ENCODE measurements around the gene PLA2G12B. TPM values are rescaled to one million over a fixed set of nuclear protein-coding genes. Genes with fewer than 3 reads are reported as not detected.

PLA2G12B gene
- total RNA-seq, 4 donors from 2014 or later, result not detected

DNA sequence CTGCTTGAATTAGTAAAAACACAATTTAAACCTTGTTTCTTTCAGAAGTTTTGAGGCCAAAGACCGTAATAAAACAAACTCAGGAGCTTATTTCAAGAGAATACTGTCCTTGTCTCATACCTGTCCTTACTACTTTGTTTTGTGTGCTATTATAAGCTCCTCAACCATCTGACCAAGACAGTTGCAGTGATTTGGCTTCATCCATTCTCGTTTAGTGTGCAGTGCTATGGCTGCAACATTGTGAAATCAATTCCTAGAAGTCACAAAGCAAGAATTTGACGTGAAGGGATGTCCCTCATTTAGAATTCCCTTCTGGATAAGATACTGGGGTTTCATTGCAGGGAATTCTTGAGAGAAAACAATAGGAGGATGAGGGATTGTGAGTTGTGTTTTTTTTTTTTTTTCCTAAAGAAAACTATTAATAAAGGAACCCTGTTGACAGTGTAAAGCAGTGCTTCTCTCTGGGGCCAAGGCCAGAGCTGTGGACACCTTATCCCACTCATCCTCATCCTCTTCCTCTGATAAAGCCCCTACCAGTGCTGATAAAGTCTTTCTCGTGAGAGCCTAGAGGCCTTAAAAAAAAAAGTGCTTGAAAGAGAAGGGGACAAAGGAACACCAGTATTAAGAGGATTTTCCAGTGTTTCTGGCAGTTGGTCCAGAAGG is 61.3 kb downstream of the PLA2G12B start, which contains the start of gene OIT3:
OIT3 (plus strand) TSS at position 604 of the 663 bp plus-strand sequence. CDS start 60 bp downstream, outside the sequence.
- no peak for ATAC-seq
- no peak within 1 kb of the TSS for H3K4me3 ChIP-seq
- no peaks in the 10 kb centered on the region for H3K9me3 ChIP-seq
- WGBS, 2 donors (ENCODE audit: low coverage in 1 of 2), result 53 to 67% methylated on average over 3 to 4 of the region's 4 CpGs
- no peaks in the 10 kb centered on the region for H3K4me1 ChIP-seq
- no peak within 1 kb of the TSS for H3K27ac ChIP-seq
- peaks cover 8% of the 10 kb centered on the region for H3K27me3 ChIP-seq
- TF ChIP-seq, protein P1, sequence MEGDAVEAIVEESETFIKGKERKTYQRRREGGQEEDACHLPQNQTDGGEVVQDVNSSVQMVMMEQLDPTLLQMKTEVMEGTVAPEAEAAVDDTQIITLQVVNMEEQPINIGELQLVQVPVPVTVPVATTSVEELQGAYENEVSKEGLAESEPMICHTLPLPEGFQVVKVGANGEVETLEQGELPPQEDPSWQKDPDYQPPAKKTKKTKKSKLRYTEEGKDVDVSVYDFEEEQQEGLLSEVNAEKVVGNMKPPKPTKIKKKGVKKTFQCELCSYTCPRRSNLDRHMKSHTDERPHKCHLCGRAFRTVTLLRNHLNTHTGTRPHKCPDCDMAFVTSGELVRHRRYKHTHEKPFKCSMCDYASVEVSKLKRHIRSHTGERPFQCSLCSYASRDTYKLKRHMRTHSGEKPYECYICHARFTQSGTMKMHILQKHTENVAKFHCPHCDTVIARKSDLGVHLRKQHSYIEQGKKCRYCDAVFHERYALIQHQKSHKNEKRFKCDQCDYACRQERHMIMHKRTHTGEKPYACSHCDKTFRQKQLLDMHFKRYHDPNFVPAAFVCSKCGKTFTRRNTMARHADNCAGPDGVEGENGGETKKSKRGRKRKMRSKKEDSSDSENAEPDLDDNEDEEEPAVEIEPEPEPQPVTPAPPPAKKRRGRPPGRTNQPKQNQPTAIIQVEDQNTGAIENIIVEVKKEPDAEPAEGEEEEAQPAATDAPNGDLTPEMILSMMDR (IDR thresholded peaks at IDR 0.05), result no peak
- TF ChIP-seq EP300 (IDR thresholded peaks at IDR 0.05), result no peak
- TF ChIP-seq POLR2A (IDR thresholded peaks at IDR 0.05), result no peak
- TF ChIP-seq POLR2AphosphoS5 (IDR thresholded peaks at IDR 0.05), result no peak
- peaks cover 0 to 5% of the 10 kb centered on the region in 2 donors for H3K36me3 ChIP-seq

- H3K27ac ChIP-seq, result no peak overlapping the region
- TF ChIP-seq POLR2A (IDR thresholded peaks at IDR 0.05) (no peak), EP300 (IDR thresholded peaks at IDR 0.05) (no peak), POLR2AphosphoS5 (IDR thresholded peaks at IDR 0.05) (no peak)
- TF ChIP-seq, protein P1 (IDR thresholded peaks at IDR 0.05), result no peak
- WGBS, 2 donors (ENCODE audit: low coverage in 1 of 2), result 81 to 83% methylated on average over 2 of the region's 2 CpGs
- H3K36me3 ChIP-seq, result peaks cover 0 to 37% of the 10 kb centered on the region in 2 donors
- no peaks in the 10 kb centered on the region for H3K4me1 ChIP-seq
- no peak for ATAC-seq
- H3K4me3 ChIP-seq, result no peak overlapping the region
- H3K9me3 ChIP-seq, result no peaks in the 10 kb centered on the region
- H3K27me3 ChIP-seq, result peaks cover under 1% of the 10 kb centered on the region
These were observed 64.5 kb downstream of the PLA2G12B start for GRCh38 chr10:72890086-72890485.

- no peak for ATAC-seq
- Histone ChIP-seq H3K27me3 (no peaks in the 10 kb centered on the region), H3K36me3 (peaks cover 0 to 41% of the 10 kb centered on the region in 2 donors), H3K4me3 (no peak overlapping the region), H3K4me1 (no peaks in the 10 kb centered on the region), H3K27ac (no peak overlapping the region), H3K9me3 (no peaks in the 10 kb centered on the region)
- TF ChIP-seq EP300 (IDR thresholded peaks at IDR 0.05), result no peak
- TF ChIP-seq, protein P1 (IDR thresholded peaks at IDR 0.05), result no peak
- no peak for TF ChIP-seq POLR2A (IDR thresholded peaks at IDR 0.05)
- TF ChIP-seq POLR2AphosphoS5 (IDR thresholded peaks at IDR 0.05), result no peak
- WGBS, 2 donors (ENCODE audit: low coverage in 1 of 2), result 32 to 44% methylated on average over 6 of the region's 6 CpGs
These were observed 65.2 kb downstream of the PLA2G12B start for GRCh38 chr10:72889391-72889831.

GRCh38 chr10:72888151-72888638 is 66.4 kb downstream of the PLA2G12B start:
- TF ChIP-seq POLR2A (IDR thresholded peaks at IDR 0.05), result no peak
- no peak for TF ChIP-seq EP300 (IDR thresholded peaks at IDR 0.05)
- TF ChIP-seq, protein P1 (IDR thresholded peaks at IDR 0.05), result no peak
- TF ChIP-seq POLR2AphosphoS5 (IDR thresholded peaks at IDR 0.05), result no peak
- WGBS, 2 donors (ENCODE audit: low coverage in 1 of 2), result 83 to 100% methylated on average over 5 to 7 of the region's 7 CpGs
- Histone ChIP-seq H3K4me1 (no peaks in the 10 kb centered on the region), H3K27ac (no peak overlapping the region), H3K9me3 (no peaks in the 10 kb centered on the region), H3K4me3 (no peak overlapping the region), H3K36me3 (peaks cover 0 to 47% of the 10 kb centered on the region in 2 donors), H3K27me3 (no peaks in the 10 kb centered on the region)
- ATAC-seq, result no peak

- no peak for ATAC-seq
- H3K4me3 ChIP-seq, result no peak overlapping the region
- no peaks in the 10 kb centered on the region for H3K9me3 ChIP-seq
- no peaks in the 10 kb centered on the region for H3K4me1 ChIP-seq
- WGBS, 2 donors (ENCODE audit: low coverage in 1 of 2), result 39 to 49% methylated on average over 5 of the region's 5 CpGs
- H3K36me3 ChIP-seq, result peaks cover 0 to 47% of the 10 kb centered on the region in 2 donors
- no peaks in the 10 kb centered on the region for H3K27me3 ChIP-seq
- TF ChIP-seq, protein P1 (IDR thresholded peaks at IDR 0.05), result no peak
- TF ChIP-seq POLR2AphosphoS5 (IDR thresholded peaks at IDR 0.05) (no peak), POLR2A (IDR thresholded peaks at IDR 0.05) (no peak), EP300 (IDR thresholded peaks at IDR 0.05) (no peak)
- no peak overlapping the region for H3K27ac ChIP-seq
These were observed 67.6 kb downstream of the PLA2G12B start for GRCh38 chr10:72887043-72887442.

Data from gastroesophageal sphincter (tissue), 4 donors.